Neural cell (in vitro differentiated cells): ENCODE results near the gene USP46. TPM values are rescaled to one million over a fixed set of nuclear protein-coding genes. Genes with fewer than 3 reads are reported as not detected.

Source experiments
- H2AFZ ChIP-seq: fragments of 200-600, 300-800 bp; sonication (generic), shearing (Covaris generic); 2 replicates; pipeline ENCODE4 v1.6.0; 2014; ENCODE audit warnings: low read depth, mild to moderate bottlenecking, antibody characterized with exemption, low read length, moderate library complexity
- H3F3A ChIP-seq: fragments of 200-600 bp; shearing (Covaris generic); 2 replicates; pipeline ENCODE4 v1.6.1; 2016; ENCODE audit warnings: mild to moderate bottlenecking, moderate library complexity, mixed read lengths, antibody characterized with exemption, low read length; ENCODE audit not compliant: insufficient read depth, poor library complexity, severe bottlenecking
- H3K27ac ChIP-seq: fragments of 200-600, 300-800 bp; sonication (generic), shearing (Covaris generic); 2 replicates; pipeline ENCODE4 v1.5.1; 2014; ENCODE audit warnings: mild to moderate bottlenecking, low read length, moderate library complexity
- H3K27me3 ChIP-seq: fragments of 300-800, 200-600 bp; sonication (generic), shearing (Covaris generic); 2 replicates; pipeline ENCODE4 v1.6.0; 2014; ENCODE audit warnings: mild to moderate bottlenecking, low read depth, low read length, moderate library complexity; ENCODE audit not compliant: insufficient read depth
- H3K36me3 ChIP-seq: fragments of 300-800, 200-600 bp; sonication (generic), shearing (Covaris generic); 2 replicates; pipeline ENCODE4 v1.5.1; 2014; ENCODE audit warnings: mild to moderate bottlenecking, antibody characterized with exemption, low read length, moderate library complexity; ENCODE audit not compliant: insufficient read depth
- H3K4me2 ChIP-seq: fragments of 300-800, 200-600 bp; sonication (generic), shearing (Covaris generic); 2 replicates; pipeline ENCODE4 v1.6.0; 2014; ENCODE audit warnings: mild to moderate bottlenecking, low read length
- H3K4me3 ChIP-seq: fragments of 300-800, 200-600 bp; sonication (generic), shearing (Covaris generic); 2 replicates; pipeline ENCODE4 v1.5.1; 2014; ENCODE audit warnings: mild to moderate bottlenecking, low read length, moderate library complexity
- H3K79me2 ChIP-seq: fragments of 200-600 bp; shearing (Covaris generic); replicated peaks from 2 replicates; pipeline ENCODE4 v1.6.0; 2014; ENCODE audit warnings: mild to moderate bottlenecking, low read length, moderate library complexity; ENCODE audit not compliant: insufficient read depth
- H3K9ac ChIP-seq: fragments of 300-800, 200-600 bp; sonication (generic), shearing (Covaris generic); 2 replicates; pipeline ENCODE4 v1.6.1; 2016; ENCODE audit warnings: mild to moderate bottlenecking, low read length, mixed read lengths
- H3K9me2 ChIP-seq: fragments of 200-600 bp; shearing (Covaris generic); 2 replicates; pipeline ENCODE4 v1.6.1; 2016; ENCODE audit warnings: mild to moderate bottlenecking, low read length, mixed read lengths; ENCODE audit not compliant: insufficient read depth
- H3K9me3 ChIP-seq: fragments of 200-600, 300-800 bp; sonication (generic), shearing (Covaris generic); 2 replicates; pipeline ENCODE4 v1.6.1; 2016; ENCODE audit warnings: mild to moderate bottlenecking, mixed run types, low read length, moderate library complexity, mixed read lengths
- H4K20me1 ChIP-seq: fragments of 200-600 bp; shearing (Covaris generic); 2 replicates; pipeline ENCODE4 v1.6.1; 2016; ENCODE audit warnings: mild to moderate bottlenecking, mixed run types; ENCODE audit not compliant: insufficient read depth
- CTCF ChIP-seq: fragments of 450-650 bp; IDR thresholded peaks from 2 replicates; pipeline ENCODE4 v1.5.1; 2014; ENCODE audit warnings: antibody characterized with exemption, mild to moderate bottlenecking, moderate library complexity; ENCODE audit not compliant: poor library complexity, severe bottlenecking
- EP300 ChIP-seq: fragments of 450-650 bp; conservative IDR thresholded peaks from 2 replicates; pipeline ENCODE4 v1.6.1; 2014; ENCODE audit warnings: antibody characterized with exemption, mild to moderate bottlenecking, moderate library complexity; ENCODE audit not compliant: poor library complexity, severe bottlenecking
- EZH2 ChIP-seq: fragments of 200-600, 300-800 bp; shearing (Covaris generic), sonication (generic); IDR thresholded peaks from 2 replicates; pipeline ENCODE4 v1.6.1; 2014; ENCODE audit warnings: antibody characterized with exemption, low read length, borderline replicate concordance, mild to moderate bottlenecking; ENCODE audit not compliant: insufficient read depth, poor library complexity, severe bottlenecking
- MXI1 ChIP-seq: fragments of 450-650 bp; conservative IDR thresholded peaks from 2 replicates; pipeline ENCODE4 v1.6.1; 2014; ENCODE audit warnings: antibody characterized with exemption, mild to moderate bottlenecking; ENCODE audit not compliant: poor library complexity, severe bottlenecking
- POLR2AphosphoS5 ChIP-seq: IDR thresholded peaks from 2 replicates; pipeline ENCODE4 v1.6.1; 2012
- RAD21 ChIP-seq: fragments of 450-650 bp; conservative IDR thresholded peaks from 2 replicates; pipeline ENCODE4 v1.6.1; 2014; ENCODE audit warnings: antibody characterized with exemption, mild to moderate bottlenecking, moderate library complexity
- REST ChIP-seq: IDR thresholded peaks from 2 replicates; pipeline ENCODE4 v1.6.1; 2012; ENCODE audit warnings: borderline replicate concordance
- SMC3 ChIP-seq: fragments of 450-650 bp; conservative IDR thresholded peaks from 2 replicates; pipeline ENCODE4 v1.6.1; 2014; ENCODE audit warnings: antibody characterized with exemption, mild to moderate bottlenecking, moderate library complexity; ENCODE audit not compliant: poor library complexity
- TAF1 ChIP-seq: IDR thresholded peaks from 2 replicates; pipeline ENCODE4 v1.6.1; 2012; ENCODE audit warnings: low read depth
- polyA plus RNA-seq: library from polyadenylated mRNA; depleted of rRNA; stranded (reverse); fragments of >200 nt; gene quantifications from 2 replicates; pipeline ENCODE4 v1.2.3, GENCODE V29; 2014

The USP46 gene
- polyA plus RNA-seq, 1 donor from 2014 or later, result 14.1 TPM

- H3K79me2 ChIP-seq, result no peaks in the 10 kb centered on the region
- H3K36me3 ChIP-seq, result no peaks in the 10 kb centered on the region
- no peaks in the 10 kb centered on the region for H4K20me1 ChIP-seq
- H3K4me3 ChIP-seq, result no peak overlapping the region
- no peaks in the 10 kb centered on the region for H3K9me3 ChIP-seq
- H3K9ac ChIP-seq, result no peak overlapping the region
- H3K27me3 ChIP-seq, result no peaks in the 10 kb centered on the region
- H3K9me2 ChIP-seq, result no peaks in the 10 kb centered on the region
- H3K27ac ChIP-seq, result no peak overlapping the region
- H3K4me2 ChIP-seq, result no peak overlapping the region
- no peak overlapping the region for H2AFZ ChIP-seq
- H3F3A ChIP-seq, result no peaks in the 10 kb centered on the region
- no peak for TF ChIP-seq MXI1
- no peak for TF ChIP-seq RAD21
- TF ChIP-seq POLR2AphosphoS5, result no peak
- no peak for TF ChIP-seq CTCF
These were observed 45.0 kb upstream of the USP46 start for GRCh38 chr4:52704133-52704532.

- no peak overlapping the region for H3K27ac ChIP-seq
- no peak overlapping the region for H3K4me2 ChIP-seq
- H3K9me3 ChIP-seq, result no peaks in the 10 kb centered on the region
These were observed 42.1 kb upstream of the USP46 start for GRCh38 chr4:52701207-52701606.

GRCh38 chr4:52694936-52695335 lies 35.8 kb upstream of the USP46 start:
- Histone ChIP-seq H3K79me2 (no peaks in the 10 kb centered on the region), H3K27ac (no peak overlapping the region), H3K9ac (no peak overlapping the region), H3K36me3 (no peaks in the 10 kb centered on the region), H2AFZ (no peak overlapping the region), H3K4me3 (no peak overlapping the region), H3K4me2 (no peak overlapping the region), H3K9me2 (no peaks in the 10 kb centered on the region), H3K9me3 (no peaks in the 10 kb centered on the region), H3F3A (no peaks in the 10 kb centered on the region), H4K20me1 (no peaks in the 10 kb centered on the region), H3K27me3 (no peaks in the 10 kb centered on the region)
- no peak for TF ChIP-seq CTCF
- no peak for TF ChIP-seq REST
- no peak for TF ChIP-seq EZH2
- no peak for TF ChIP-seq EP300
- TF ChIP-seq TAF1, result no peak
- TF ChIP-seq MXI1, result no peak
- TF ChIP-seq SMC3, result no peak
- no peak for TF ChIP-seq RAD21
- no peak for TF ChIP-seq POLR2AphosphoS5

More at GRCh38 chr4:52701207-52701606, 42.1 kb upstream of the USP46 start:
- Histone ChIP-seq H3K9me2 (no peaks in the 10 kb centered on the region), H3K36me3 (no peaks in the 10 kb centered on the region), H3K27me3 (no peaks in the 10 kb centered on the region), H3K4me3 (no peak overlapping the region), H3F3A (no peaks in the 10 kb centered on the region), H2AFZ (no peak overlapping the region), H3K9ac (no peak overlapping the region), H3K79me2 (no peaks in the 10 kb centered on the region), H4K20me1 (no peaks in the 10 kb centered on the region)
- TF ChIP-seq EZH2, result no peak
- no peak for TF ChIP-seq TAF1
